ENCODE measurements around the gene ARHGAP6. TPM values are rescaled to one million over a fixed set of nuclear protein-coding genes. Genes with fewer than 3 reads are reported as not detected.

Gene ARHGAP6, protein sequence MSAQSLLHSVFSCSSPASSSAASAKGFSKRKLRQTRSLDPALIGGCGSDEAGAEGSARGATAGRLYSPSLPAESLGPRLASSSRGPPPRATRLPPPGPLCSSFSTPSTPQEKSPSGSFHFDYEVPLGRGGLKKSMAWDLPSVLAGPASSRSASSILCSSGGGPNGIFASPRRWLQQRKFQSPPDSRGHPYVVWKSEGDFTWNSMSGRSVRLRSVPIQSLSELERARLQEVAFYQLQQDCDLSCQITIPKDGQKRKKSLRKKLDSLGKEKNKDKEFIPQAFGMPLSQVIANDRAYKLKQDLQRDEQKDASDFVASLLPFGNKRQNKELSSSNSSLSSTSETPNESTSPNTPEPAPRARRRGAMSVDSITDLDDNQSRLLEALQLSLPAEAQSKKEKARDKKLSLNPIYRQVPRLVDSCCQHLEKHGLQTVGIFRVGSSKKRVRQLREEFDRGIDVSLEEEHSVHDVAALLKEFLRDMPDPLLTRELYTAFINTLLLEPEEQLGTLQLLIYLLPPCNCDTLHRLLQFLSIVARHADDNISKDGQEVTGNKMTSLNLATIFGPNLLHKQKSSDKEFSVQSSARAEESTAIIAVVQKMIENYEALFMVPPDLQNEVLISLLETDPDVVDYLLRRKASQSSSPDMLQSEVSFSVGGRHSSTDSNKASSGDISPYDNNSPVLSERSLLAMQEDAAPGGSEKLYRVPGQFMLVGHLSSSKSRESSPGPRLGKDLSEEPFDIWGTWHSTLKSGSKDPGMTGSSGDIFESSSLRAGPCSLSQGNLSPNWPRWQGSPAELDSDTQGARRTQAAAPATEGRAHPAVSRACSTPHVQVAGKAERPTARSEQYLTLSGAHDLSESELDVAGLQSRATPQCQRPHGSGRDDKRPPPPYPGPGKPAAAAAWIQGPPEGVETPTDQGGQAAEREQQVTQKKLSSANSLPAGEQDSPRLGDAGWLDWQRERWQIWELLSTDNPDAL (N-terminal part only)
- 3.8 and 9.4 TPM in 2 replicates for total RNA-seq

DNA sequence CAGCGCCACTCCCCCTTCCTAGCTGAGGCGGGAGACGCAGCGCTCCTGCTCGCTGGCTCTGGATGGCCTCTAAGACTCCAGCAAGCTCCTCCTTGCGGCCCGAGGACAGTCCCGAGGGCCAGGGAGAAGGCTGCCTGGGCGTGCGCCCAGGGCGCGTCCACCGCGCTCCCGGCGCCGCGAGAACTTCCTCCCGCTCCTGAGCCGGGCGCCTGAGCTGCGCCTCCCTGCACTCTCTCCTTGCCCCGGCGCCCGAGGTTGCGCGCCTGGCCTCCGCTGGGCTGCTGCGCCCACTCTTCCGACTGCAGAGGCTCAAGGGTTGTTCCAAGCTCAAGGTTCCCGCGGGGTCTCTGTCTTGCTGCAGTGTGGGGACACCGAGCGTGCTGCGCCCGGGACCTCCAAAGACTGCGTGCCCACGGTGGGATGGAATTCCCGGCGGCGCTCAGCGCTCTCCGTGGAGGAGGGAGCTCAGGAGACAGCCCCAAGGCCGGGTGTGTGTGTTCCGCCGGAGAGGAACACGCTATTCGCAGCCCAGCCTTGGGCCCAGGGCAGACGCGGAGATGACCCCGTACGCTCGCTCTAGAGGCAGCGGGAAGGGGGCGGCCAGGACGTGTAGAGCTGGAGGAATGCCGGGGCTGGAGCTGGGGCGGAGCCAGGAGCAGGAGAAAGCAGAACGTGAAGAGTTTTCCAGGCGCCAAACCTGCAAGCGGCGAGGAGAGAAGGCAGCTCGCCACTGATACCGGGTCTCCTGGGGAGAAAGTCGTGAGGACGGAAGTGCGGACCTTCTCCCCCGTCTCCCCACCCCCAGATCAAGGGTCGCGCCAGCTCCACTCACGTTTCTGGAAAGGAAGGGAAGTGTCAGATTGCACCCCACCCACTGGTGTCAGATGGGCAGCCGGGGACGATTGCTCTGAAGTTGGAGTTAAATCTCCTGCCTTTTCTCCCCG is at the start of gene ARHGAP6:
TSS of gene ARHGAP6 (minus strand) at position 753 of the 944 bp plus-strand sequence. CDS start 1,092 bp downstream, outside the sequence.

DNA sequence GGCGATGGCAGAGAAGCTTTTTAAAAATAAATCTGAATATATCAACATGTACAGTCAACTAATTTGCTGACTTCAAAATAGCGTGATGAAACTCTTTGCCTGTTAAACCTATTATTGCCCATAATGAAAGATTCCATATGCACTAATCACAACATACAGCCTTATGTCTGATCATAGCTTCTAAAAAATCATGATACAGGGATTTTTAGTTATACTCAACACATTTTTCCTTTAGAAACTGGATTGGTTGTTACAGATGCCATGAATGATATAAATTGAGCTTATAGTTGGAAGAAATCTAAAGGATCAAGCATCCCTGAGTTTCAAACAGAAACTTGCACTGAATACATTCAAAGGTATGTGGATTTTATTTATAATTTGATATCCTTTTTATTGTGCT is 372.6 kb downstream of the ARHGAP6 start, which contains the start of gene AMELX:
TSS of gene AMELX (plus strand) at position 301 of the 400 bp plus-strand sequence. CDS start 1,376 bp downstream, outside the sequence.

DNA sequence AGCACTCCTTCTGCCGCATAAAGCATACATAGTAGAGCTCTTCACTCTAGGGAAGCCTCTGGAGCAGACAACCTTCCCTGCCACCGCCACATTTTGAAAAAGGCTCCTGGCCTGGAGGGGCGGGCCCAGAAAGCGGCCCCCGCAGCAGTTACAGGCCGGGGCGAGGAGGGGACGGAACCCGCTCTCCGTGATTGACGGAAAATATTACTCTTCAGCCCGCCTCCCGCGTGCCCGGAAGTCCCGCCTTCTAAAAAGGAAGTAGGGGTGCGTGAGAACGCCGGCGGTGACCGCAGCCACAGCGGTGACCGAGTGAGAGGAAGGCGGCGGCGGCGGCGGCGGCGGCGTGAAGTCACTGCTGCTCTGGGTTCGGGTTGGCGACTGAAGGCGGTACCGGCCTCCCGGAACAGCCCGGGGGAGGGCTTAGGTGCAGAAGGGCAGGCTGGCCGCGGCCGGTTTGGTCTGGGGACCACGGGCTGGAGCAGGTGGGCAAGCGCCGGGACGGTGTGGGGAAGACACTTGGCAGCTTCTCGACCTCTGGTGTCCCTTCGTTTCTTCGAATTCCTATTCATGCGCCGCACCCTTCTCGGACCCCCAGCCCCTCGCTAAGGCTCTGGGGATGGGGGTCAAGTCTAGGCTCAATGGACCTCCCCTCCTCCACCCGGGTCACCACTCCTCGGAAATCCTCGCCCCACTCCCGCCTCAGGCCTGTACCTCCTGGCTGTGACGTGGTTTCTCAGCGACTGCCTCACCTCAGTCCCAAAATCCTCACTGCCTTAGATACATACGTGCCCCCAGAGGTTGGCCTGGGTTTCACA is 554.5 kb downstream of the ARHGAP6 start, which contains the start of gene HCCS:
TSS of gene HCCS (plus strand) at position 296 of the 815 bp plus-strand sequence. CDS start 729 bp downstream, outside the sequence.

Other genes starting within 250 kb of the ARHGAP6 start
- gene MSL3, start 92.3 kb upstream of the ARHGAP6 start, total RNA-seq: 13.2 and 13.9 TPM in 2 replicates